Activated CD4-positive, alpha-beta memory T cell treated with anti-CD3 and anti-CD28 coated beads for 36 hours (primary cell): ENCODE data around the gene PASD1. TPM values are rescaled to one million over a fixed set of nuclear protein-coding genes. Genes with fewer than 3 reads are reported as not detected.
"Not testable (repeated sequence)": the region's sequence is repeated elsewhere in the genome, so short reads cannot be mapped to it uniquely, and the experiment has no call there.

ENCODE experiments used
- CTCF ChIA-PET: fragments of 350-600 bp; sonication (Branson Sonifier 250); formaldehyde crosslinking; loops from one replicate; lab custom pipeline; 2021; ENCODE audit warnings: antibody characterized with exemption, inconsistent platforms; lab: Charles Lee
- POLR2A ChIA-PET: fragments of 350-600 bp; sonication (Branson Sonifier 250); formaldehyde crosslinking; loops from one replicate; lab custom pipeline; 2021; ENCODE audit warnings: antibody characterized with exemption; lab: Charles Lee
- DNase-seq: peaks from one replicate; pipeline ENCODE4 v3.0.0-alpha.2; 2020
- H3K27ac Mint-ChIP-seq: one replicate; pipeline ENCODE4 v1.8.0; 2021; ENCODE audit warnings: mixed read lengths
- H3K27me3 Mint-ChIP-seq: one replicate; pipeline ENCODE4 v1.8.0; 2021; ENCODE audit warnings: mixed read lengths
- H3K36me3 Mint-ChIP-seq: one replicate; pipeline ENCODE4 v1.8.0; 2021; ENCODE audit warnings: mixed read lengths
- H3K4me1 Mint-ChIP-seq: one replicate; pipeline ENCODE4 v1.8.0; 2021; ENCODE audit warnings: low read depth, mixed read lengths
- H3K4me3 Mint-ChIP-seq: one replicate; pipeline ENCODE4 v1.8.0; 2021; ENCODE audit warnings: mild to moderate bottlenecking, mixed read lengths
- H3K9me3 Mint-ChIP-seq: one replicate; pipeline ENCODE4 v1.8.0; 2021; ENCODE audit warnings: mixed read lengths
- intact Hi-C: fragments of 100-400 bp; cut with micrococcal nuclease; formaldehyde crosslinking; loops from one replicate; pipeline ENCODE4 v1.15.1; 2023
- total RNA-seq, 2 experiments: library from RNA; stranded (reverse); gene quantifications; one replicate each; pipeline ENCODE4 v1.2.3, GENCODE V29; 2021

PASD1 gene
- total RNA-seq, 2 experiments from 2014 or later: not detected

DNA sequence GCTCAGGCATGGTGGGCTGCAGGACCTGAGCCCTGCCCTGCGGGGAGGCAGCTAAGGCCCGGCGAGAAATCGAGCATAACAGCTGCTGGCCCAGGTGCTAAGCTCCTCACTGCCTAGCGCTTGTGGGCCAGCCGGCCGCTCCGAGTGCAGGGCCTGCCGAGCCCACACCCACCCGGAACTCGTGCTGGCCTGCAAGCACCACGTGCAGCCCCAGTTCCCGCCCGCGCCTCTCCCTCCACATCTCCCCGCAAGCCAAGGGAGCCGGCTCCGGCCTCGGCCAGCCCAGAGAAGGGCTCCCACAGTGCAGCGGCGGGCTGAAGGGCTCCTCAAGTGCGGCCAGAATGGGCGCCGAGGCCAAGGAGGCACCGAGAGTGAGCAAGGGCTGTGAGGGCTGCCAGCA, 8.2 kb upstream of the PASD1 start:
- intact Hi-C loops, DNase-seq: not testable (repeated sequence)

GRCh38 chrX:151562485-151562884, 990 bp upstream of the PASD1 start:
- POLR2A ChIA-PET, DNase-seq, H3K36me3 Mint-ChIP-seq, intact Hi-C loops, H3K4me3 Mint-ChIP-seq, H3K4me1 Mint-ChIP-seq, H3K27me3 Mint-ChIP-seq, H3K9me3 Mint-ChIP-seq, H3K27ac Mint-ChIP-seq, CTCF ChIA-PET: not testable (repeated sequence)

More for the DNA sequence above, 8.2 kb upstream of the PASD1 start:
- POLR2A ChIA-PET, H3K36me3 Mint-ChIP-seq, H3K27me3 Mint-ChIP-seq, H3K4me3 Mint-ChIP-seq, CTCF ChIA-PET, H3K9me3 Mint-ChIP-seq, H3K27ac Mint-ChIP-seq, H3K4me1 Mint-ChIP-seq: not testable (repeated sequence)

- H3K27ac Mint-ChIP-seq, intact Hi-C loops, H3K27me3 Mint-ChIP-seq, H3K4me3 Mint-ChIP-seq, H3K36me3 Mint-ChIP-seq, DNase-seq, CTCF ChIA-PET, H3K9me3 Mint-ChIP-seq, H3K4me1 Mint-ChIP-seq, POLR2A ChIA-PET: not testable (repeated sequence)
Measured at GRCh38 chrX:151563003-151563402, 472 bp upstream of the PASD1 start.

DNA sequence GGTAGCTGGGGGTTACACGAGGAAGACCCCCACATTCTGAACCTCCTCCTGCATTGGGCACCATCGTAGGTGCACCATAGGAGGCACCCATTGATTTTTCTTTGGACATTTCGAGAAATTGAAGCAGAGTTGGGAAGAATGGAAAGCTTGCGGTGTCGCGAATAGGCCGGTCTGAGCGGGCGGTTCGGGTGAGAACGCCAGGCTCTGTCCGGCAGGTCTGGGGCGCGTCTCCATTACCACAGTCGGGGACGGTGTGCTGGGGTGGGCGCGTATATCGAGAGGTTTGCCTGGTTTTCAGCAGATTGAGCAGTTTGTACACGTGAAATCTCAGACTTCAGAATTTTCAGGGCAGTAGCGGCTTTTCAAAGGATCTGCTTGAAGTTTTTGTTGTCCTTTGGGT, 560 bp downstream of the PASD1 start:
- no peak for DNase-seq
- no peak overlapping the region for H3K4me3 Mint-ChIP-seq
- intact Hi-C loops: no loop called here
- CTCF ChIA-PET: no interaction called here
- no peak overlapping the region for H3K27ac Mint-ChIP-seq
- POLR2A ChIA-PET: no interaction called here
- no peaks in the 10 kb centered on the region for H3K4me1 Mint-ChIP-seq
- no peaks in the 10 kb centered on the region for H3K27me3 Mint-ChIP-seq
- no peaks in the 10 kb centered on the region for H3K9me3 Mint-ChIP-seq
- no peaks in the 10 kb centered on the region for H3K36me3 Mint-ChIP-seq

GRCh38 chrX:151566872-151567271, 3.4 kb downstream of the PASD1 start:
- H3K36me3 Mint-ChIP-seq, POLR2A ChIA-PET, H3K4me1 Mint-ChIP-seq, DNase-seq, H3K9me3 Mint-ChIP-seq, H3K4me3 Mint-ChIP-seq, CTCF ChIA-PET, H3K27ac Mint-ChIP-seq, H3K27me3 Mint-ChIP-seq, intact Hi-C loops: not testable (repeated sequence)

- Mint-ChIP-seq H3K9me3 (no peaks in the 10 kb centered on the region), H3K4me1 (no peaks in the 10 kb centered on the region), H3K36me3 (no peaks in the 10 kb centered on the region), H3K27me3 (peaks cover 5% of the 10 kb centered on the region), H3K4me3 (no peak overlapping the region), H3K27ac (no peak overlapping the region)
- DNase-seq: no peak
- intact Hi-C loops: no loop called here
- CTCF ChIA-PET: no interaction called here
- POLR2A ChIA-PET: no interaction called here
Measured at GRCh38 chrX:151570561-151570960, 7.1 kb downstream of the PASD1 start.

DNA sequence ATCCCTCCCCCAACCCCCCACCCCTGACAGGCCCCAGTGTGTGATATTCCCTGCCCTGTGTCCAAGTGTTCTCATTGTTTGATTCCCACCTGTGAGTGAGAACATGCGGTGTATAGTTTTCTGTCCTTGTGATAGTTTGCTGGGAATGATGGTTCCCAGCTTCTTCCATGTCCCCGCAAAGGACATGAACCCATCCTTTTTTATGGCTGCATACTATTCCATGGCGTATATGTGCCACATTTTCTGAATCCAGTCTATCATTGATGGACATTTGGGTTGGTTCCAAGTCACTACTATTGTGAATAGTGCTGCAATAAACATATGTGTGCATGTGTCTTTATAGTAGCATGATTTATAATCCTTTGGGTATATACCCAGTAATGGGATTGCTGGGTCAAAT, 29.9 kb downstream of the PASD1 start:
- intact Hi-C loops, POLR2A ChIA-PET, H3K9me3 Mint-ChIP-seq, H3K27ac Mint-ChIP-seq, H3K36me3 Mint-ChIP-seq, DNase-seq, H3K27me3 Mint-ChIP-seq, H3K4me1 Mint-ChIP-seq, CTCF ChIA-PET, H3K4me3 Mint-ChIP-seq: not testable (repeated sequence)

DNA sequence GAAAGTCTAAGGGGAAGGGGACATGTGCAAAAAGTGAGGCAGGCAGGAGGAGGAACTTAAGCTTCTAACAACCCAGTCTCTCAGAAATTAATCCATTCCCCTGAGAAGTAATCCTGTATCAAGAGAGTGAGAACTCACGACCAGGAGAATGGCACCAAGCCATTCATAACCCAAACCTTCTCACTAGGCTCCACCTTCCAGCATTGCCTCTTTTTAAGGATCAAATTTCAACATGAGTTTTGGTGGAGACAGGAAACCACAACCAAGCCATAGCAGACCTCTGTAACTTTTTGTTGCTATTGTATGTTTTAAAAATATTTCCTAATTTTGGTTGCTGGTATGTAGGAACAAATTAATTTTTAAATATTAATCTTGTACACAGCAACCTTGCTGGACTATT, 32.8 kb downstream of the PASD1 start:
- ChIA-PET POLR2A (no interaction called here), CTCF (no interaction called here)
- H3K27me3 Mint-ChIP-seq: peaks cover 3% of the 10 kb centered on the region
- H3K36me3 Mint-ChIP-seq: no peaks in the 10 kb centered on the region
- no peaks in the 10 kb centered on the region for H3K9me3 Mint-ChIP-seq
- no peaks in the 10 kb centered on the region for H3K4me1 Mint-ChIP-seq
- H3K27ac Mint-ChIP-seq: no peak overlapping the region
- intact Hi-C loops: no loop called here
- H3K4me3 Mint-ChIP-seq: no peak overlapping the region
- DNase-seq: no peak

GRCh38 chrX:151604931-151605330, 41.5 kb downstream of the PASD1 start:
- H3K27me3 Mint-ChIP-seq: no peaks in the 10 kb centered on the region
- no peaks in the 10 kb centered on the region for H3K36me3 Mint-ChIP-seq
- ChIA-PET POLR2A (no interaction called here), CTCF (no interaction called here)
- intact Hi-C loops: no loop called here
- no peaks in the 10 kb centered on the region for H3K4me1 Mint-ChIP-seq
- no peak for DNase-seq
- no peak overlapping the region for H3K27ac Mint-ChIP-seq
- H3K4me3 Mint-ChIP-seq: no peak overlapping the region
- H3K9me3 Mint-ChIP-seq: no peaks in the 10 kb centered on the region

GRCh38 chrX:151609222-151609621, 45.7 kb downstream of the PASD1 start:
- H3K36me3 Mint-ChIP-seq: no peaks in the 10 kb centered on the region

GRCh38 chrX:151621422-151621821, 57.9 kb downstream of the PASD1 start:
- Mint-ChIP-seq H3K36me3 (no peaks in the 10 kb centered on the region), H3K4me1 (no peaks in the 10 kb centered on the region), H3K9me3 (no peaks in the 10 kb centered on the region), H3K27ac (no peak overlapping the region), H3K27me3 (no peaks in the 10 kb centered on the region), H3K4me3 (no peak overlapping the region)
- POLR2A ChIA-PET: no interaction called here
- DNase-seq: no peak
- intact Hi-C loops: no loop called here
- CTCF ChIA-PET: no interaction called here

More at GRCh38 chrX:151609222-151609621, 45.7 kb downstream of the PASD1 start:
- POLR2A ChIA-PET: no interaction called here
- CTCF ChIA-PET: no interaction called here
- Mint-ChIP-seq H3K27me3 (no peaks in the 10 kb centered on the region), H3K4me3 (no peak overlapping the region), H3K9me3 (no peaks in the 10 kb centered on the region), H3K27ac (no peak overlapping the region), H3K4me1 (no peaks in the 10 kb centered on the region)
- intact Hi-C loops: no loop called here
- no peak for DNase-seq

GRCh38 chrX:151624677-151625076, 61.2 kb downstream of the PASD1 start:
- intact Hi-C loops: no loop called here
- H3K36me3 Mint-ChIP-seq: no peaks in the 10 kb centered on the region
- no peak overlapping the region for H3K4me3 Mint-ChIP-seq
- ChIA-PET CTCF (no interaction called here), POLR2A (no interaction called here)
- H3K9me3 Mint-ChIP-seq: no peaks in the 10 kb centered on the region
- no peak for DNase-seq
- H3K27me3 Mint-ChIP-seq: no peaks in the 10 kb centered on the region
- no peaks in the 10 kb centered on the region for H3K4me1 Mint-ChIP-seq
- no peak overlapping the region for H3K27ac Mint-ChIP-seq

- no peak for DNase-seq
- H3K4me3 Mint-ChIP-seq: no peak overlapping the region
- ChIA-PET CTCF (no interaction called here), POLR2A (no interaction called here)
- intact Hi-C loops: no loop called here
- H3K27me3 Mint-ChIP-seq: no peaks in the 10 kb centered on the region
- no peaks in the 10 kb centered on the region for H3K9me3 Mint-ChIP-seq
- no peaks in the 10 kb centered on the region for H3K4me1 Mint-ChIP-seq
- no peak overlapping the region for H3K27ac Mint-ChIP-seq
- H3K36me3 Mint-ChIP-seq: no peaks in the 10 kb centered on the region
Measured at GRCh38 chrX:151631822-151632221, 68.3 kb downstream of the PASD1 start.

GRCh38 chrX:151633157-151633556, 69.7 kb downstream of the PASD1 start:
- Mint-ChIP-seq H3K4me1 (no peaks in the 10 kb centered on the region), H3K27ac (no peak overlapping the region), H3K27me3 (no peaks in the 10 kb centered on the region), H3K36me3 (no peaks in the 10 kb centered on the region), H3K9me3 (no peaks in the 10 kb centered on the region), H3K4me3 (no peak overlapping the region)
- ChIA-PET POLR2A (no interaction called here), CTCF (no interaction called here)
- DNase-seq: no peak
- intact Hi-C loops: no loop called here
